SU-DHL-6 (cell line): ENCODE data around the gene EMID1.

Source experiments
- CTCF ChIP-seq: fragments of 200-600 bp; sonication (generic); IDR thresholded peaks from one replicate; pipeline ENCODE4 v1.5.1; 2017; ENCODE audit warnings: antibody characterized with exemption, mild to moderate bottlenecking, low read length, moderate library complexity; ENCODE audit not compliant: insufficient read depth, poor library complexity, severe bottlenecking
- EZH2phosphoT487 ChIP-seq: fragments of 200-600 bp; sonication (generic), shearing (Covaris generic); conservative IDR thresholded peaks from 2 replicates; pipeline ENCODE4 v1.6.1; 2018; ENCODE audit warnings: mild to moderate bottlenecking, antibody characterized with exemption, low read length, moderate library complexity, mixed read lengths

- no peak for TF ChIP-seq EZH2phosphoT487
- no peak for TF ChIP-seq CTCF
Measured at GRCh38 chr22:29299136-29299900, 93.6 kb downstream of the EMID1 start.
